Left ventricle myocardium superior (tissue), 1 donor: Measurements from ENCODE around the gene ANKRD63. TPM values are rescaled to one million over a fixed set of nuclear protein-coding genes. Genes with fewer than 3 reads are reported as not detected.
A peak's percentile ranks its signal among the peaks of the same experiment; 100 is the strongest.

Experiments
- ATAC-seq: fragments of 200-7000 bp; cut with Tn5 transposase; one replicate; pipeline ENCODE4 v1.9.1; 2020; ENCODE audit warnings: mild to moderate bottlenecking, moderate library complexity
- DNase-seq: peaks from one replicate; pipeline ENCODE4 v3.0.0-alpha.2; 2020
- intact Hi-C: fragments of 100-400 bp; cut with micrococcal nuclease; formaldehyde crosslinking; loops from one replicate; pipeline ENCODE4 v1.11.0; 2022
- total RNA-seq: library from RNA; stranded (reverse); fragmentation: NEBNext Ultra II Directional; extraction: Animal tissue kit (Norgen Biotek cat#: 25700); gene quantifications from one replicate; pipeline ENCODE4 v1.2.1, GENCODE V29; 2021
- donor health status: DM: no; HTN: yes; CAD: no; lungs with severe emphysema.

ANKRD63 gene
- total RNA-seq, 1 donor from 2014 or later = 1.0 TPM

DNA sequence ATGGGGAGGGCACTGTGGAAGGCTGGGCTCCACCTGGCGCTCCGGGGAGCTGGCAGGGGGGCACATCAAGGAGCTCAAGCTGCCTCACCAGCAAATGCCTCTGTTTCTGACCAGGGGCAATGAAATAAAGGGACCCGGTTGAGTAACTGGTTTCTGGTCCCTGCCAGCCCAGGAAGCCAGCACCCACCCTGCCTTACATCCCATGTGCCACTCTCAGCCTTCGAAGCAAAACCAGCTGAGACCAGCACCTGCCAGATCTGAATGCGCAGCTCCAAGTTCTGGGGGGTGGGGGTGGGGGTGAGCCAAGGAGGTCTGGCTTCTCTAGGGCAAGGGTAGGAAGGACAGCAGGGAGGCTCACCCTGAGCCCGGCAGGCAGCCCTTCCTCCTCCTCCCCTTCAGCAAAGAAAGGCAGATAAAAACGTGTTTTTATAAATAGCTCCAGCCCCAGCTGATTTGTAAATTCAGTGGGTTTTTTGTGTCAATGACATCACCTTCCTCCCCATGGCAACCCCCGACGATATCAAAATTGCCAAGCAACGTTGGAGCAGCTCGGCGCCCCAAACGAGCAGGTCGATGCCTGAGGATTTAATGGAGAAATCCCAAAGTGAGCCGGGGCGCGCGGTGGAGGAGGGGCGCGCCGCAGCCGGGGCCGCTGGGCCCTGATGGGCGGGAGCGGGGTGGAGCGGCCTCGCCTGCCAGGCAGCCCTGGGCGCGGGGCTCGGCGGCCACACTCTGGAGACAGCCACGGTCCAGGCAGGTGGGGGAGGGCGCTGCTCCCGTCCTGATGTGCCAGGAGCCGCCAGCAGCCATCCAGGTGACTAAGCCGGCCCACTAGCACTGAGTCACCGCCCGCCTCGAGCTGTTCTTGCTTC is 44.1 kb downstream of the ANKRD63 start, which contains the start of gene PAK6:
Gene PAK6, plus strand, starts transcription at position 532 of the 872 bp plus-strand sequence. CDS start 25,723 bp downstream, outside the sequence.
- intact Hi-C loops = no loop called here
- ATAC-seq = peak; percentile 82
- DNase-seq = peak; percentile 47

GRCh38 chr15:40235201-40235885 is 47.5 kb downstream of the ANKRD63 start:
- DNase-seq (no peak), ATAC-seq (no peak)
- intact Hi-C loops = no loop called here

GRCh38 chr15:40234783-40235182 is 48.1 kb downstream of the ANKRD63 start:
- intact Hi-C loops = no loop called here
- ATAC-seq (peak; percentile 28), DNase-seq (no peak)

- ATAC-seq (no peak), DNase-seq (no peak)
- intact Hi-C loops = no loop called here
Observed at GRCh38 chr15:40233727-40234577, 48.9 kb downstream of the ANKRD63 start.

DNA sequence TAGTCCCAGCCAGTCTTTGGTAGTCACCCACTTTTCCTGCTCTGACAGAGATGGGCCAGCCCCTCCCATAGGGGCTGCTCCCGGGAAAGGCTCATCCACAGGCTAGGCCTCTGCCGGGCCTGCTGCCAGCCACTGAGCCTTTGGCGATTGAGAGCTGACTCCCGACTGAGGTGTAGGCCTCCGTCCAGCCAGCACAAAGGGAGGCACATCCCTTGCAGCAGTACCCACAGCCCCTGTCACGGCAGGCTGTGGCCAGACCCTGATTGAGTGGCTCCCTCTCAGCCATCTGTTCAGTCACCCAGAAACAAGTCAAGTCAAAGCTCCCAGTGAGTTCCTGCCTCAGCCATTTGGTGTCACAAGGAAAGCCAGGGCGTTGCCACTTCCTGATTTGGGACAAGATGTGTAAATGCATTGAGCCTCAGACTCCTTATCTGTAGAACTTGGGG is 50.2 kb downstream of the ANKRD63 start:
- ATAC-seq (no peak), DNase-seq (no peak)
- intact Hi-C loops = no loop called here

Other genes with a start within 250 kb of the ANKRD63 start
- 235 TPM for gene SRP14, start 243.9 kb downstream of the ANKRD63 start, total RNA-seq
- 3.2 TPM for gene BMF, start 174.2 kb downstream of the ANKRD63 start, total RNA-seq
- gene BUB1B, start 122.0 kb downstream of the ANKRD63 start, total RNA-seq = 1.7 TPM
- 11.1 TPM for gene PAK6, start 44.0 kb downstream of the ANKRD63 start, total RNA-seq
- gene PLCB2, start 24.9 kb upstream of the ANKRD63 start, total RNA-seq = 7.5 TPM
- 55.8 TPM for gene INAFM2, start 40.6 kb upstream of the ANKRD63 start, total RNA-seq
- 169 TPM for gene CCDC9B, start 57.9 kb upstream of the ANKRD63 start, total RNA-seq
- not detected for gene PHGR1, start 68.0 kb upstream of the ANKRD63 start, total RNA-seq
- gene DISP2, start 75.2 kb upstream of the ANKRD63 start, total RNA-seq = 5.2 TPM
- 10.1 TPM for gene KNSTRN, start 99.7 kb upstream of the ANKRD63 start, total RNA-seq
- gene IVD, start 122.7 kb upstream of the ANKRD63 start, total RNA-seq = 97.2 TPM
- 18.1 TPM for gene BAHD1, start 157.9 kb upstream of the ANKRD63 start, total RNA-seq
- 6.0 TPM for gene CHST14, start 187.9 kb upstream of the ANKRD63 start, total RNA-seq